GM12891 (cell line): ENCODE data around the gene ATG13.

Experiments used
- DNase-seq: peaks from one replicate; pipeline ENCODE4 v3.0.0; 2011; ENCODE audit warnings: low spot score; ENCODE audit not compliant: insufficient read length
- FAIRE-seq: peaks from 2 replicates; lab custom pipeline; 2011; peaks lifted over from hg19 to GRCh38; lab: Jason Lieb, UNC
- PAX5 ChIP-seq: IDR thresholded peaks from 2 replicates; pipeline ENCODE4 v1.6.1; 2011; ENCODE audit warnings: low read length, moderate library complexity, mild to moderate bottlenecking; ENCODE audit not compliant: insufficient read depth, severe bottlenecking
- POLR2A ChIP-seq: IDR thresholded peaks from 2 replicates; pipeline ENCODE4 v1.6.1; 2011; ENCODE audit warnings: low read depth, low read length, control low read depth
- POLR2AphosphoS5 ChIP-seq: IDR thresholded peaks from 2 replicates; pipeline ENCODE4 v1.6.1; 2011; ENCODE audit warnings: low read depth, low read length, control low read depth
- POU2F2 ChIP-seq: IDR thresholded peaks from 2 replicates; pipeline ENCODE4 v1.6.1; 2011; ENCODE audit warnings: low read depth, mild to moderate bottlenecking, control low read depth, low read length, moderate library complexity
- SPI1 ChIP-seq: IDR thresholded peaks from 2 replicates; pipeline ENCODE4 v1.6.1; 2011; ENCODE audit warnings: low read depth, low read length, control low read depth
- TAF1 ChIP-seq: IDR thresholded peaks from 2 replicates; pipeline ENCODE4 v1.6.1; 2011; ENCODE audit warnings: low read depth, low read length, control low read depth

The ATG13 gene

DNA sequence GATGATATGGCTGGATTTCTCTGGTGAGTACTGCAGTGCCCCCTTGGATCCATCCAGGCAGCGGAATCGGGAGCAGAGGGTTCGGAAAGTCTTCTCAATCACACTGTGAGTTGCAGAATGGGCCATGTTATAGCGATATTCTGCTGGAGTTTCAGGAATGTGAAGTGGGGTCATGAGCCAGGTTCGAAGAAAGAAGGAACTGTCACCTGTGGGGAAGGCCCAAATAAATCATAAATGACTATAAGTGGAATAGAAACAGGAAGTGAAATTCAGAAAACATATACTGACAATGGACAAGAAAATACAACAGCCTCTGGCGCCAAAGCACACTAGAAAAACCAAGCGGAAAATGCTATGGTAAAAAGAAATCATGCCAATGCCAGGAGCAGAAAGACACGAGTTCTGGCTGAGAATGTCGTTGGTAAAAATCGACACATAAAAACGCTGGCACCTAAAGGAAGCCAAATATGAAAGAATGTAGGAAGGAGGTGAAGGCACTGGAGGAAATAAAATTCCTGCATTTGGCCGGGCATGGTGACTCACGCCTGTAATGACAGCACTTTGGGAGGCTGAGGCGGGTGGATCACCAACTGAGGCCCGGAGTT is 13.5 kb upstream of the ATG13 start:
- DNase-seq (no peak), FAIRE-seq (no peak)
- no peak for TF ChIP-seq POLR2A
- no peak for TF ChIP-seq POU2F2
- TF ChIP-seq SPI1: peak; percentile 97
- TF ChIP-seq PAX5: no peak

- no peak for TF ChIP-seq POLR2A
- TF ChIP-seq POLR2AphosphoS5: no peak
- TF ChIP-seq TAF1: no peak
- DNase-seq (no peak), FAIRE-seq (no peak)
These were observed 12.6 kb upstream of the ATG13 start for GRCh38 chr11:46604796-46605195.

DNA sequence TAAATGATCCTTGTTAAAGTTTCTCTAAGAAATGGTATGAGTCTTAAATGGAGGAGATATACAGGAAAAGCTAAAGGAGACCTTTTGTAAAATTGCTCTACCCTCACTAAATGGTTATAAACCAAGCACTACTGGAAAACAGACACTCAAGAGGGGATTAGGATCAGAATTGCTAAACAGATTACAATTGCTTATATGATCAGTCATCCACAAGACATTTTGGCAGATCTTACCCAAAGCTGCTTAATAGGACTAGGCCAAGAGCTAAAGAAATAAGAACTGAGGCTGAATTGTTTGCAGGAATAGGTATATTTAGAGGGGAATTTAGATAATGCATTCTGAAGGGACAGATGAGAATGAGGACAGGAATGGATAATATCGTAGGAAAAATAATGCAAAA is 9.8 kb upstream of the ATG13 start:
- DNase-seq: no peak
- no peak for FAIRE-seq
- TF ChIP-seq TAF1 (no peak), POLR2AphosphoS5 (no peak), POU2F2 (no peak), PAX5 (no peak), POLR2A (no peak), SPI1 (no peak)

GRCh38 chr11:46609386-46609785 is 8.0 kb upstream of the ATG13 start:
- FAIRE-seq (no peak), DNase-seq (no peak)
- no peak for TF ChIP-seq POLR2A
- no peak for TF ChIP-seq TAF1
- TF ChIP-seq SPI1: no peak
- TF ChIP-seq PAX5: no peak
- TF ChIP-seq POU2F2: no peak
- no peak for TF ChIP-seq POLR2AphosphoS5

DNA sequence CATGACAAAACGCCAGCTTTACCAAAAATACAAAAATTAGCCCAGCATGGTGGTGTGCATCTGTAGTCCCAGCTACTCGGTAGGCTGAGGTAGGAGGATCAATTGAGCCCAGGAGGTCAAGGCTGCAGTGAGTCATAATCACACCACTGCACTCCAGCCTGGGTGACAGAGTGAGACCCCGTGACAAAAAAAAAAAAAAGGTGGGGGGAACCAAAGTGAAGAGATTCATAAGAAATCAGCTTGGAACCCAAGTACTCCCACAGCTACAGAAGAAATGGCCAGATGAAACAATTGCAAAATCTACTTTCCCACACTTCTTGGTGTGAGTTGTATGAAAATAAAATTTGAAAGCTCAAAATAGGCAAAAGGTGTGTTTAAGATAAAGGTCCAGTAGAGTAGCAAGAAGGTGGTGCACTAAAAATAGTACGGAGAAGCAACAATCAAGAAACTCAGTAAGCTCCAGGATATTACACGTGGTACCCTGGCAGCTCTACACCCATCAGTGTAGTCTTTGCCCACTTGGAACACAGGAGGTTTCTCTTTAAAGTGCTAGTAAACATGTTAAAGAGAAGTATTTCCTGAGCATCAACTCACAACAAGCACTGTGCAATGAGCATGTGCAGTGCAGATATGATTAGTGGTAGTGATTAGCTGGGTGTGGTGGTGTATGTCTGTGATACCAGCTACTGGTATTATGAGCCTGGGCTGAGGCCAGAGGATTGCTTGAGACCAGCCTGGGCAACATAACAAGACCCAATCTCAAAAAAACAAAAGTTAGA is 5.6 kb upstream of the ATG13 start:
- no peak for FAIRE-seq
- no peak for TF ChIP-seq POLR2AphosphoS5
- no peak for TF ChIP-seq SPI1
- no peak for TF ChIP-seq POLR2A
- TF ChIP-seq PAX5: no peak
- DNase-seq: no peak

GRCh38 chr11:46612326-46612725 is 5.0 kb upstream of the ATG13 start:
- FAIRE-seq (no peak), DNase-seq (no peak)
- TF ChIP-seq SPI1 (no peak), PAX5 (no peak), TAF1 (no peak), POU2F2 (no peak), POLR2A (no peak), POLR2AphosphoS5 (no peak)

DNA sequence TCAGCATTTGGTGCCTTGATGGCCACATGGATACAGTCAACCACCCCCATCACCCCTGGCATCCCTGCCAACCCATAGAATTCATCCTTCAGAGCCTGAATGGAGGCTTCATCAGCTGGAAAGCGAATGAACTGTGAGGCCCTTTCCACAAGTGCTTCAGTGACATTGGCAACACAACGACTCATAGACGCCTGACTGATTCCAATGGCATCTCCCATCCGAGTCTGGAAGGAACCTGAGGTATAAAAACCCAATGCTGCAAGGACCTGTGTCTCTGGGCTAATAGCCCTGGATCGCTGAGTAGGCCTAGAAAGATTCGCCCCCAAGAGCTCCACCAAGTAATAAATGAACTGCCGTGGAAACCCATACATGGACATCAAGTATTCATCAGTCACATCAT is 1.6 kb upstream of the ATG13 start:
- no peak for FAIRE-seq
- no peak for TF ChIP-seq POLR2A
- TF ChIP-seq SPI1: no peak
- no peak for TF ChIP-seq PAX5
- no peak for TF ChIP-seq POU2F2
- no peak for TF ChIP-seq TAF1
- TF ChIP-seq POLR2AphosphoS5: no peak

GRCh38 chr11:46616551-46617133 is 711 bp upstream of the ATG13 start:
- FAIRE-seq (no peak), DNase-seq (no peak)
- no peak for TF ChIP-seq PAX5
- TF ChIP-seq POU2F2: no peak
- TF ChIP-seq POLR2A: no peak
- no peak for TF ChIP-seq SPI1
- TF ChIP-seq TAF1: no peak
- TF ChIP-seq POLR2AphosphoS5: no peak

More for the DNA sequence above, 1.6 kb upstream of the ATG13 start:
- no peak for DNase-seq

- TF ChIP-seq POLR2A: no peak
- TF ChIP-seq POLR2AphosphoS5: no peak
- TF ChIP-seq SPI1: no peak
- TF ChIP-seq TAF1: no peak
- TF ChIP-seq PAX5: no peak
- TF ChIP-seq POU2F2: no peak
- FAIRE-seq: no peak
- no peak for DNase-seq
These were observed 590 bp downstream of the ATG13 start for GRCh38 chr11:46617972-46618314.

GRCh38 chr11:46618837-46619236 is 1.5 kb downstream of the ATG13 start:
- TF ChIP-seq SPI1 (no peak), POLR2AphosphoS5 (no peak), POU2F2 (no peak), TAF1 (no peak), PAX5 (no peak), POLR2A (no peak)
- DNase-seq (no peak), FAIRE-seq (no peak)
